Sigmoid colon (tissue), 3 donors: ENCODE measurements around the gene ABO.

Experiments used
- POLR2A ChIP-seq, 2 donors: fragments of 450-650 bp; IDR thresholded peaks; one replicate each; pipeline ENCODE4 v1.6.1; 2016; ENCODE audit warnings: antibody characterized with exemption in 2 of 2, mild to moderate bottlenecking in 2 of 2, moderate library complexity in 2 of 2
- TF ChIP-seq, protein P1 (sequence below), 4 experiments: fragments of 450-650 bp in 3 of 4; fragments of 200-600 bp in 1 of 4; IDR thresholded peaks; one replicate each; pipeline ENCODE4 v1.5.1; 2016 to 2019; ENCODE audit warnings: antibody characterized with exemption in 4 of 4, mild to moderate bottlenecking in 3 of 4, moderate library complexity in 2 of 4

GRCh38 chr9:133263557-133263956, 11.4 kb downstream of the ABO start:
- TF ChIP-seq, protein P1, sequence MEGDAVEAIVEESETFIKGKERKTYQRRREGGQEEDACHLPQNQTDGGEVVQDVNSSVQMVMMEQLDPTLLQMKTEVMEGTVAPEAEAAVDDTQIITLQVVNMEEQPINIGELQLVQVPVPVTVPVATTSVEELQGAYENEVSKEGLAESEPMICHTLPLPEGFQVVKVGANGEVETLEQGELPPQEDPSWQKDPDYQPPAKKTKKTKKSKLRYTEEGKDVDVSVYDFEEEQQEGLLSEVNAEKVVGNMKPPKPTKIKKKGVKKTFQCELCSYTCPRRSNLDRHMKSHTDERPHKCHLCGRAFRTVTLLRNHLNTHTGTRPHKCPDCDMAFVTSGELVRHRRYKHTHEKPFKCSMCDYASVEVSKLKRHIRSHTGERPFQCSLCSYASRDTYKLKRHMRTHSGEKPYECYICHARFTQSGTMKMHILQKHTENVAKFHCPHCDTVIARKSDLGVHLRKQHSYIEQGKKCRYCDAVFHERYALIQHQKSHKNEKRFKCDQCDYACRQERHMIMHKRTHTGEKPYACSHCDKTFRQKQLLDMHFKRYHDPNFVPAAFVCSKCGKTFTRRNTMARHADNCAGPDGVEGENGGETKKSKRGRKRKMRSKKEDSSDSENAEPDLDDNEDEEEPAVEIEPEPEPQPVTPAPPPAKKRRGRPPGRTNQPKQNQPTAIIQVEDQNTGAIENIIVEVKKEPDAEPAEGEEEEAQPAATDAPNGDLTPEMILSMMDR (IDR thresholded peaks at IDR 0.05) = no peak
- no peak for TF ChIP-seq POLR2A (IDR thresholded peaks at IDR 0.05)
